ENCODE data around the gene PPP2R3A. TPM values are rescaled to one million over a fixed set of nuclear protein-coding genes. Genes with fewer than 3 reads are reported as not detected.
"Not testable (repeated sequence)": the region's sequence is repeated elsewhere in the genome, so short reads cannot be mapped to it uniquely, and the experiment has no call there.

PPP2R3A gene, protein sequence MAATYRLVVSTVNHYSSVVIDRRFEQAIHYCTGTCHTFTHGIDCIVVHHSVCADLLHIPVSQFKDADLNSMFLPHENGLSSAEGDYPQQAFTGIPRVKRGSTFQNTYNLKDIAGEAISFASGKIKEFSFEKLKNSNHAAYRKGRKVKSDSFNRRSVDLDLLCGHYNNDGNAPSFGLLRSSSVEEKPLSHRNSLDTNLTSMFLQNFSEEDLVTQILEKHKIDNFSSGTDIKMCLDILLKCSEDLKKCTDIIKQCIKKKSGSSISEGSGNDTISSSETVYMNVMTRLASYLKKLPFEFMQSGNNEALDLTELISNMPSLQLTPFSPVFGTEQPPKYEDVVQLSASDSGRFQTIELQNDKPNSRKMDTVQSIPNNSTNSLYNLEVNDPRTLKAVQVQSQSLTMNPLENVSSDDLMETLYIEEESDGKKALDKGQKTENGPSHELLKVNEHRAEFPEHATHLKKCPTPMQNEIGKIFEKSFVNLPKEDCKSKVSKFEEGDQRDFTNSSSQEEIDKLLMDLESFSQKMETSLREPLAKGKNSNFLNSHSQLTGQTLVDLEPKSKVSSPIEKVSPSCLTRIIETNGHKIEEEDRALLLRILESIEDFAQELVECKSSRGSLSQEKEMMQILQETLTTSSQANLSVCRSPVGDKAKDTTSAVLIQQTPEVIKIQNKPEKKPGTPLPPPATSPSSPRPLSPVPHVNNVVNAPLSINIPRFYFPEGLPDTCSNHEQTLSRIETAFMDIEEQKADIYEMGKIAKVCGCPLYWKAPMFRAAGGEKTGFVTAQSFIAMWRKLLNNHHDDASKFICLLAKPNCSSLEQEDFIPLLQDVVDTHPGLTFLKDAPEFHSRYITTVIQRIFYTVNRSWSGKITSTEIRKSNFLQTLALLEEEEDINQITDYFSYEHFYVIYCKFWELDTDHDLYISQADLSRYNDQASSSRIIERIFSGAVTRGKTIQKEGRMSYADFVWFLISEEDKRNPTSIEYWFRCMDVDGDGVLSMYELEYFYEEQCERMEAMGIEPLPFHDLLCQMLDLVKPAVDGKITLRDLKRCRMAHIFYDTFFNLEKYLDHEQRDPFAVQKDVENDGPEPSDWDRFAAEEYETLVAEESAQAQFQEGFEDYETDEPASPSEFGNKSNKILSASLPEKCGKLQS (N-terminal part only)
- 25.0 TPM for polyA plus RNA-seq (ENCODE audit: insufficient read length)
- long read RNA-seq, donor 1, partial matches to known transcripts, result 6 of 6 reads
- long read RNA-seq, donor 1, other reads (novel, unspliced or antisense), result 0 of 6 reads
- long read RNA-seq, donor 2, full-length matches to known transcripts, result 2 of 2 reads
- long read RNA-seq, donor 2, partial matches to known transcripts, result 0 of 2 reads
- long read RNA-seq, donor 2, other reads (novel, unspliced or antisense), result 0 of 2 reads
- long read RNA-seq, donor 3, full-length matches to known transcripts, result 3 of 3 reads
- long read RNA-seq, donor 3, partial matches to known transcripts, result 0 of 3 reads
- long read RNA-seq, donor 3, other reads (novel, unspliced or antisense), result 0 of 3 reads
- long read RNA-seq, donor 4, result 0 reads
- long read RNA-seq, donor 5, full-length matches to known transcripts, result 2 of 2 reads
- long read RNA-seq, donor 5, partial matches to known transcripts, result 0 of 2 reads
- long read RNA-seq, donor 5, other reads (novel, unspliced or antisense), result 0 of 2 reads
- long read RNA-seq, donor 6, result 0 reads
- long read RNA-seq, donor 7, full-length matches to known transcripts, result 1 of 6 reads
- long read RNA-seq, donor 7, partial matches to known transcripts, result 5 of 6 reads
- long read RNA-seq, donor 7, other reads (novel, unspliced or antisense), result 0 of 6 reads
- long read RNA-seq, donor 8, full-length matches to known transcripts, result 2 of 12 reads
- long read RNA-seq, donor 8, partial matches to known transcripts, result 0 of 12 reads
- long read RNA-seq, donor 8, other reads (novel, unspliced or antisense), result 10 of 12 reads

DNA sequence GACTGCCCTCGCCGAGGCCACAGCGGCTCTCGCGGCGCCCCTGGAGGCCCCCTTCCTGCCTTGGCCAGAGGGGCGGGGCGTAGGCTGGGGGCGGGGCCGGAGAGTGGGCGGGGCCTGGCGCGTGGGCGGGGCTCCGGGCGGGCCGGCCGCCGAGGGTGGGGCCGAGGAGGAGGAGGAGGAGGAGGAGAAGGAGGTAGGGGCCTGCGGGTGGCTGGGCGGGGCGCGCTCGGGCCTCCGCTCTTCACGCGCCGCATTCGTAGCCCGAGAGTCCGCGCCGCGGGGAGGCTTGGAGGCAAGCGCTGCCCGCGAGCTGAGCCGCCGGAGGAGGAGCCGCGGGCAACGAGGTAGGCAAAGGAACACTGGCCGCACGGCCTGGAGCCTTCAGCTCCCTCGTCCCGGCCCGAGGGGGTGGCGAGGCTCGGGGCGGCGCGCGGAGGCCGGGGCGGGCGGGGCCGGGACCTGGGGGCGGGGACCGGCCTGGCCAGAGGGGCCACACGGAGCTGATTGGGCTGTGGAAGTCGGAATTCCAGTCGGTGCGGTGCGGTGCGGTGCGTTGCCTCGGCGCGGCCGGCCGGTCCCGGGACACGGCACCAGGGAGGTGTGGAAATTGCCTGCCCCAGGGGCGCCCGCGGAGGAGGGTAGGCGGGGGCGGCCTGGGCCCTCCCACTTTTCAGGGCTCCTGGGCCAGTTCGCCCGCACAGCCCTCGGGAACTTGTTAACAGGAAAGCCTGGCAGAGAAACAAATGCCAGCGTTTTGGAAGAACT, at the start of gene PPP2R3A:
Gene PPP2R3A (plus strand): TSS at position 223 of the 765 bp plus-strand sequence. CDS start 35,771 bp downstream, outside the sequence.
- peak; percentile 79 for DNase-seq

DNA sequence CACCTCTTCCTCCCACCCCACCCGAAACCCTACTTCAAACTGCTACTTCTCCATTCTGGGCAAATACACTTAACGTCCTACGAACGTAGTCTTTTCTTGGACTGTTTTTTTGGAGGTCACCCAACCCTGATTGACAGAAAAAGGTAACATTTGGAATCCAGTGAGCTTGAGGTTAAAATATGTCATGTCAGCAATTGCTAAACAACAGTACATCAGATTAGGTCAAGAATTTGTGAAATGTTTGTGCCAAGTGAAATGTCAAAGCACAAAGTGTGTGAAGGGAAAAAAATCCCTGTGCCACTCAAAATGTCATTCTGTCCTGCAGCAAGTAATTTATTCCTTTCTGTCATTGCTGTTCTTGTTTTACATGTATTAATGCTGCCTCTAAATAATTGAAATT, 49.2 kb upstream of the PPP2R3A start:
- no peak for DNase-seq

DNA sequence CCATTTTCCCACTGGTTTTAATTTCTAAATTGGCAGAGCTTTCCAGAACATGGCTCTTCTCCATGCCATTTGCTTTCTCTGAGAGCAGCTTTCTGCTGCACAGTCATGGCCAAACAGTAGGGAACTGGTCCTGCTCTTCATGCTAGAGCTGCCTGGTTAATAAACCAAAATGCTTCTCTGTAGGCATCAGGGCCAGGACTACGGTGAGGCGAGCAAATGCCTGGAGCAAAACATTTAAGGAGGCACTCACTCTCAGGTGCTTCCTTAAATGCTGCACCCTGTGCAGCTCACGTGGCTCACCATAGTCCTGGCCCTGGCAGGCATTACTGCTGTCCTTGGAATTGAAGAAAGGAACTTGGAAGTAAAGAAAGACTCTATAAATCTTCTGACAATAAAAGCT, 48.5 kb upstream of the PPP2R3A start:
- DNase-seq, result no peak

DNA sequence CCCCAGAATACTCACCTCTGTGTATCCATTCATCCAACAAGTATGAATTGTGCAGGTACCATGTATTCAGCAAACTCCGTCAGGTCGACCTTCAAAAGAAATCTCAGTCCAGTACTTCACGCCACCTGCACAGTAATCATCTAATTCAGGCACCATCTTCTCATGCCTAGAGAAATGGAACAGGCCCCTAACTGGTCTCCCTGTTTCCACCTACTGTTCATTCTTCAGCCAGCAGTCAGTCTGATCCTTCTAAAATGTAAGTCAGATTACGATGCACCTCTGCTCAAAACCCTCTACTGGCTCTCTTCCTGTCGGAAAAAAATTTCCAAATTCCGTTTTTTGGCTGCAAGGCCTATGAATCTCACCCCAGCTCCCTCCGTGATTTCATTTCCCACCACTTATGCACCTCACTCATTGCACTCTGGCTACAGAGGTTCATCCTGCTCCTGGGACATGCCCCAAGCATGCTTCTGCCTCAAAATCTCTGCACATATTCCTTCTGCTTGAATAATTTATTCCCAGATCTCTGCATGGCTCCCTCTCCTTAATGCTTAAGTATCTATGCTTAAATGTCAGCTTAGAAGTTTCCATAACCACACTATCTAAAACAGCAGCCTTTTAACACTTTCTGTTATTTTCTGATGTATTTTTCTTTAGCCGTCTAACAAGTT, 47.5 kb upstream of the PPP2R3A start:
- no peak for DNase-seq

DNA sequence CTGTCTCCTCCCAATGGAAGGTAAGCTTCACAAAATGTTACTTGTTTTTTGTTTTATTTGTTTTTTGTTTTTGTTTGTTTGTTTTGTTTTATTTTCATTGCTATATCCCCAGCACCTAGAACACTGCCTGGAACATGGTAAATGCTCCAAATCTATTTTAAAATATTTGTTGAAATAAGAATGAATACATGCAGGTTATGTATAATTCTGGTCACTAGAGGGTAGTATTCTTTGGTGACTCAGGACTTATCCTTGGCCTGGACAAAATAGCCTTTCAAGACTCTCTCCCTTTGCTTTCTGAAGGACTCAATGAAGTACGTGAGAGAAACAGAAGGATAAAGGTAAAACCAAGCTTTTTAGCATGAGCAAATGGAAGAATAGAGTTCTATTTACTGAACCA, 46.9 kb upstream of the PPP2R3A start:
- no peak for DNase-seq

DNA sequence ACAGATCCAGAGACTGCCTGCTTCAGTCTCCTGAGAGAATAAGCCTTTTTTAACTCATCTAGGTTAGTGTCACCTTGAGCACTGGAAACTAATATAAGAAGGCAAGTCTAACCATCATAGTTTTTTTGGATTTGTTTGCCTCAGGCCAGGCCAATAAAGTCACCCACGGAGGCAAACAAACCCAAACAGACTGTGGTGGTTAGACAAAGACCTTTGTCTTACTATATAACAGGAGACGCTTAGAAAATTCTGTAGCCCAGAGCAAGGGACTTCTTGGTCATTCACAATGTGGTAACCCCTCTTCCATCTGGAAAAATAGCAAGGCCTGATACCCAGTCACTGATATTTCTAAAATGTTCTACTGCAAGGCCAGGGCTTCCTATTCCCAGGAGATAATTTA, 45.3 kb upstream of the PPP2R3A start:
- no peak for DNase-seq

DNA sequence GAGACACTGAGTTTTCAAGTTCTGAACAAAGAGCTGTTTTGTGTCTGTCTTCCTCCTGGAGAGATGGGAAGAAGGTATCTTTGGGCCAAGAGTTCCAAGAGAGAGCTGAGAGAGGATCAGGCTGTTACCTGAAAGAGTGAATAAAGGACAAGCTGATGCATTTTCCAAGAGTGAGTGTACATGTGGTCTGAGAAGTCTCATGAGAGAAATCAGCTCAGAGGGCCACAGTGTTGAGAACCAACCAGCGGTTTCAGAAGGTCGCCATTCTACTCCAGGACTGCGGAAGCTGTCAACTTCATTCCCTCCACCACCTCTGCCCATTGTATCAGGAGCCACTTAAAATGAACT, 42.7 kb upstream of the PPP2R3A start:
- DNase-seq, result no peak

DNA sequence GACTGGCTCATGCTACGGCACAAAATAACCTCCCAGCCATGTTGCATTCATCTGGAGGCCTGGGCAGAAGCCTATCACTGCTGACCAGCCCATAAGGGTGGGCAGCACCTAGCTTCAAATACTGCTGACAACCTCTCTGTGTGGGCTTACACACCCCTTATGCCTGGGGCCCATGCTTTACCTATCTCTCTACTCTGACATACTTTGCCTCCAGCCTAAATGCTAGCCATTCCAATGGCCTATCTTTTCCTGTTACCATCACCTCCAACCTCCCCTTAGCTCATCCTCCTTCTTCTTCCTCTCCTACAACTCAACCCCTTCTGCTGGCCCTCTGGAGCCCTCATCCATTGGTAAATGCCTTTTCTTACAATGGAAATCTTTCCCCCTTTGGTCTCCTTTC, 41.0 kb upstream of the PPP2R3A start:
- no peak for DNase-seq

DNA sequence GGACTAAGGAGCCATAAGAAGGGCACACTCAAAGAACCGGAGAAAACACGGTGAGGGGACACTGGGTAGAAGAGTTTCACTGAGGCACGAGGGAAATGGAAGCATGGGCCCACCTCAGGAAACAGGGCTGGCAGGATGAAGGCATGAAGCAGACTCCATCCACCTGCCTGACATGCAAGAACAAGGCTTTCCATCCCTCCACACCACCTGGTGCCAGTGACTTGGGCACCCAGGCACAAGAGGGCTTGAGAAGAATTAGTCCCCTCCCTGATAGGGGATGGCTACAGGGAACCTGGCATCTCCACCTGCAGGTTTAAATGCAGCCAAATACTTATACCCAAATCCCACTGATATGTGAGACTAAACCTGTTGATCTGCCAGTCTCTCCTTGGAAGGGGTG, 38.9 kb upstream of the PPP2R3A start:
- no peak for DNase-seq

DNA sequence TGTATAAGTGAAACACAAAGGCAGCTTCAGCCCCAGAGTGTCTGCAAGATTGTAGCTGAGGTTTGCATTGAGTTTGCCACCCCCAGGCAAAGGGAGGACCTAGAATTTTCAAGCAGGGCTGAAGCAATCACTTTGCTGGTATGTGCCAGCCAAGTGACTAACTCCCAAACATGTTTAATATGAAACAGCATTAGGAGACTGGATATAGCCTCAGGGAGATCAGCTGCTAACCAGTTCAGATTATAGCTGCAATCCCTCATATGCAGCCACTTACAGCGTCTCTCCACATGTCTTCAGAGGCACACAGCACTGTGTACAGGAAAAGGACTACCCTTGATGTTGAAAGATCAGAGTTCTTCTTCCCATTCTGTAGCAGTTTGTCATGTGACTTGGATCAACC, 38.4 kb upstream of the PPP2R3A start:
- DNase-seq, result no peak

DNA sequence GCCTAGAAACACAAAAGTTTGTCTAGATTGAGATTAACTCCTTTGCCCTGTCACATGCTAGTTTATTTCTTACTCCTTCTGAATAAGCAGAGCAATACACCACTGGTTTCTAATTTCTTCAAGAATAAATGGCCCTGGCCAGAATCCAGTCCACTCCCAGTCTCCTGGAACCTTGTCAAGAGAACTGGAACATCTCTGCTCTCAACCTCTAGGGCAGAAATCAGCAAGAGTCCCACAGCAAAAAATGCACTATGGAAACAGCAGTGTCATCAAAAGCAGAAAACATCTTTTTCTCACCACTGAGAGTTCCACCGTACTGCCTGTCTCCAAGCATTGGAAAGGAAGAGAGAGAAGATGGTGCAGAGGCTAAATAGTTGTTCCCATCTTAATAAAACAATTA, 35.9 kb upstream of the PPP2R3A start:
- DNase-seq, result peak; percentile 10

DNA sequence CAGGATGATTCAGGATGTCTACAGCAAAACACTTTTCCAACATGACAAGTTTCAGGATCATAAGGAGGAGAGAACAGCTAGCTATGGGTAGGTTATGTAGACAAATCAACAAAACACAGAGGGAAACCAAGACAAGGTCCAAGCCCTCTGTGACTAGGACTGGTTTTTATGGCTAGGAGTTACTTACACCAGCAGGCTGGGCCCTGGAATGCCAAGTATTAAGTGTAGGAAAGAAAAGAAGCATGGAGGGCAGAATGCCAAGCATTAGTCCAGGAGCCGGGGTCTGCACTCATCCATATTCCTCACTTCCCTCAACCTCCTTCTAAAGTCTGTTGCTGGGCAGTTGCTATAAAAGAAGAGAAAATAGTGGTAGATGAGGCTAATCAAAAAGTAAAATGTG, 35.3 kb upstream of the PPP2R3A start:
- no peak for DNase-seq

DNA sequence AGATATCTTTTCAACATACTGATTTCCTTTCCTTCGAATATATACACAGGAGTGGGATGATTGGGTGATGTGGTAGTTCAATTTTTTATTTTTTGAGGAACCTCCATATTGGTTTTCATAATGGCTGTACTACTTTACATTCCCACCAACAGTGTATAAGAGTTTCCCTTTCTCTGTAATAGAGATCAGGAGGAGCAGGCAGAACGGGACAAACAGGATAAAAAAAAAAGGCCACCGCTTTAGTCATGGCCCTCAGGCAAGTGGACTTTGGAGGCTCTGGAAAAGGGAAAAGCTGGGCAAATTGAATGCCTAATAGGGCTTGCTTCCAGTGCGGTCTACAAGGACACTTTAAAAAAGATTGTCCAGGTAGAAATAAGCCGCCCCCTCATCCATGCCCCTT, 30.4 kb upstream of the PPP2R3A start:
- DNase-seq, result not testable (repeated sequence)

DNA sequence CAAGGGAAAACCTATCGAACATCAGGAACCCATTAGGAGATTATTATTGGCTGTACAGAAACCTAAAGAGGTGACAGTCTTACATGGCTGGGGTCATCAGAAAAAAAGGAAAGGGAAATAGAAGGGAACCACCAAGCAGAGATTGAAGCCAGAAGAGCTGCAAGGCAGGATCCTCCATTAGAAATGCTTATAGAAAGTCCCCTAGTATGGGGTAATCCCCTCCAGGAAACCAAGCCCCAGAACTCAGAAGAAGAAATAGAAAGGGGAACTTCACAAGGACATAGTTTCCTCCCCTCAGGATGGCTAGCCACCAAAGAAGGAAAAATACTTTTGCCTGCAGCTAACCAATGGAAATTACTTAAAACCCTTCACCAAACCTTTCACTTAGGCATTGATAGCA, 27.8 kb upstream of the PPP2R3A start:
- not testable (repeated sequence) for DNase-seq

DNA sequence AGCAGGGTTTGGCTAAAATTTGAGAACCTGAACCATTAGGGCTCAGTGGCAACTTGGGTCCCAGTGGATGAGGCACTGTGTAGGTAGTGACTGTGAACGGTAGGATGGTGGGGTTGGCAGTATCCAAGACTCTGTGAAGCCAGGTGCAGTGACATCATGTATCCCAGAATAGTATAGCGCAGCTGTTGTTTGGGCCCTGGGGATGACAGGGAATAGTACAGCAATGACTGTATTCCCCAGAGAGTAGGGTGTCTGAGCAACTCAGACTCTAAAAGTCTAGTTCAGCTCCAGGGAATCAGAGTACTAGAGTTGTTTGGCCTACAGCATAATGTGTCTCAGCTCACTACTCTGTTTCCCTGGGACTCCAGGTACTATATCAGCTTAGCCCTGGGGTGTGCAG, 20.7 kb upstream of the PPP2R3A start:
- DNase-seq, result no peak

DNA sequence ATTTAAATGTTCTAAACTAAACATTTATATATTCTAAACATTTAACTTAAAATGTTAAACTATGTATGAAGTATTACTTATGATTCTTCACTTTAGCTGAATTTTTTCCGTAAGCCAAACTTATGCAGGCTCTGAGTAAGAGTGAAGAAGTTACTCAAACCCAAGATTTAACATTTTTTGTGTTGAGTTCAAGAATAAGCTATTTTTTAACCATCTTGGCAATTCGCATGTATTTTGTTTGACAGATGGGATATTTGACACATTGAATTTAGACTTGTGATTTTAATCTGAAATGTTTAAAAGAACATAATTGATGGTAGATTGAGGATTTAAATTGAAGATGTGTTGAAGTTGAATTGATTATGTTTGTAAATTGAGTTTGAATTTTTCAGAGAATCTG, 14.6 kb upstream of the PPP2R3A start:
- no peak for DNase-seq

DNA sequence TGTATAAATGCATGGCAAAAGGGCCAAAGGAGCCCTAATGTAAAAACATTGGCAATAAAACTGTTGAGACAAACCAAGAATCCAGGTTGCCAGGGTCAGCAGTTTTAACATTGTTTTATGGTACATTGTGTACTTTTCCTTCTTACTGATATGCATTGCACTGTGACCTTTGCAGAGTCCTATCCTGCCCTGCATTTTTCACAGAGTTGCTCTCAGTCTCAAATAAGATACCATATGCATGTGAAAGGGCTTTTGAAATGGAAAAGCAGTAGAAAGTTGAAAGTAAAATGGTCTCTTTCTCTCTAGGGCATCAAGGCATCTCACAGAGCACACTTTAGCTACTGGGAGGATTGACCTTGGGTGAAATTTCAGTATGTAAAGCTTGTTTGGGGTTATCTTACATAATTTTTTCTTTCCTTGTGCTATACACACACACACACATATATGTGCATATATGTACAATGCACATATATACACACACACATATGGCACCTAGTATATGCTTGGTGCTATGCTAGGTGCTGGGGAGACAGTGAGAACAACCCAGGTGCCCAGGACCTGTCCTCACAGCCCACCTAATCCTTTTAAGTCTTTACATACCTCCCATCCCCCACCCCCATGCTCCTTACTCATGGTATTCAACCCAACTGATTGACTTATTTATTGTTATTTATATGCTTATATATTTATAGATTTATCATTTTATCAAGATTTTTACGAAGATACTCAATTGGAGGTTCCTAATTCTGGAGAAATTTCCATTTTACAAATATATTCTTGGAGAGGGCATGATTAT, 1.2 kb upstream of the PPP2R3A start:
- no peak for DNase-seq

DNA sequence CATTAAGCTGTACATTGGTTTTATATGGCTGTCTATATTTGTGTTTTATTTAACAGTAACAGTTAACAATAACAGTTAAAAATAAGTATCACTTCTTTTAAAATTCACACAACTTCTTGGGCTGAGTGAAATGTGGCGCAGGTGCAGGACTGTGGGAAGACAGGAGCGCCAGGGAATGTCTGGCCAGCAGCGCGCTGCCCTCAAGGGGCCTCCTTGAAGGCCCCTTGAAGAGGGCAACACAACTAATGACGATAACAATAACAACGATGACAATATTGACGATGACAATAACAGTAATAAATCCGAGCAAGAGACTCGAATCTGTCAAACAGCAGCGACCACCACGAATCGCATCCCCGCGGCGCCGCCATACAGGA, 411 bp upstream of the PPP2R3A start:
- DNase-seq, result no peak

All from left kidney (tissue), 8 donors.